OCI-LY7 (cell line): ENCODE results near the gene PPM1M. TPM values are rescaled to one million over a fixed set of nuclear protein-coding genes. Genes with fewer than 3 reads are reported as not detected.

Experiments
- BruUV-seq: library from RNA; stranded (reverse); fragments of 400-500 nt; replicated peaks from 2 replicates; lab custom pipeline; 2021; lab: Mats Ljungman, UMichigan
- CTCF ChIA-PET: fragments of 300-600 bp; sonication (Branson Sonifier 250); formaldehyde crosslinking; loops from one replicate; lab custom pipeline; 2022; ENCODE audit warnings: antibody characterized with exemption; ENCODE audit not compliant: unreplicated experiment; lab: Charles Lee
- POLR2A ChIA-PET: fragments of 300-600 bp; sonication (Branson Sonifier 250); formaldehyde crosslinking; loops from one replicate; lab custom pipeline; 2022; ENCODE audit warnings: antibody characterized with exemption; lab: Charles Lee
- DNase-seq: peaks from one replicate; pipeline ENCODE4 v3.0.0-alpha.2; 2015; ENCODE audit warnings: low spot score
- H2AFZ ChIP-seq: fragments of 200-600 bp; sonication (generic), shearing (Covaris generic); 2 replicates; pipeline ENCODE4 v1.6.1; 2014; ENCODE audit warnings: mild to moderate bottlenecking, antibody characterized with exemption, low read length, moderate library complexity
- H3K27ac ChIP-seq: fragments of 200-600 bp; sonication (generic); 2 replicates; pipeline ENCODE4 v1.5.1; 2014; ENCODE audit warnings: mixed run types, low read depth, mild to moderate bottlenecking, moderate library complexity, low read length, inconsistent platforms; ENCODE audit not compliant: poor library complexity, severe bottlenecking
- H3K36me3 ChIP-seq: fragments of 200-600 bp; sonication (generic); 2 replicates; pipeline ENCODE4 v1.6.1; 2014; ENCODE audit warnings: mild to moderate bottlenecking, antibody characterized with exemption, low read length, moderate library complexity, mixed read lengths; ENCODE audit not compliant: insufficient read depth
- H3K4me1 ChIP-seq: fragments of 200-600 bp; sonication (generic); 2 replicates; pipeline ENCODE4 v1.5.1; 2014; ENCODE audit warnings: mild to moderate bottlenecking, low read length; ENCODE audit not compliant: insufficient read depth, poor library complexity, severe bottlenecking
- H3K4me2 ChIP-seq: fragments of 200-600 bp; sonication (generic); 2 replicates; pipeline ENCODE4 v1.6.1; 2014; ENCODE audit warnings: mild to moderate bottlenecking, low read length
- H3K4me3 ChIP-seq: fragments of 200-600 bp; sonication (generic); 2 replicates; pipeline ENCODE4 v1.5.1; 2014; ENCODE audit warnings: mild to moderate bottlenecking, low read depth, low read length; ENCODE audit not compliant: poor library complexity, severe bottlenecking
- H3K79me2 ChIP-seq: fragments of 200-600 bp; sonication (generic); 2 replicates; pipeline ENCODE4 v1.6.1; 2016; ENCODE audit warnings: low read depth, mild to moderate bottlenecking, low read length, moderate library complexity, mixed read lengths; ENCODE audit not compliant: insufficient read depth
- H3K9me2 ChIP-seq: fragments of 200-600 bp; sonication (generic); 2 replicates; pipeline ENCODE4 v1.6.1; 2016; ENCODE audit warnings: mild to moderate bottlenecking, low read length, mixed read lengths; ENCODE audit not compliant: insufficient read depth
- H3K9me3 ChIP-seq: fragments of 200-600 bp; sonication (generic); 2 replicates; pipeline ENCODE4 v1.6.1; 2014; ENCODE audit warnings: mild to moderate bottlenecking, mixed run types, low read length, mixed read lengths
- H4K20me1 ChIP-seq: fragments of 200-600 bp; sonication (generic); 2 replicates; pipeline ENCODE4 v1.6.1; 2014; ENCODE audit warnings: mild to moderate bottlenecking, antibody characterized with exemption, low read length, moderate library complexity, mixed read lengths; ENCODE audit not compliant: insufficient read depth
- CTCF ChIP-seq: fragments of 200-600 bp; sonication (generic); conservative IDR thresholded peaks from 2 replicates; pipeline ENCODE4 v1.5.1; 2014; ENCODE audit warnings: mild to moderate bottlenecking, antibody characterized with exemption, low read length, moderate library complexity, mixed read lengths
- EZH2phosphoT487 ChIP-seq: fragments of 200-600 bp; sonication (generic); IDR thresholded peaks from 2 replicates; pipeline ENCODE4 v1.6.1; 2018; ENCODE audit warnings: low read depth, borderline replicate concordance, mild to moderate bottlenecking, mixed run types, antibody characterized with exemption, low read length, moderate library complexity, mixed read lengths
- intact Hi-C: fragments of 100-400 bp; cut with micrococcal nuclease; formaldehyde crosslinking; loops from one replicate; pipeline ENCODE4 v1.10.0; 2022; ENCODE audit not compliant: unreplicated experiment
- total RNA-seq, 2 experiments: library from RNA; depleted of rRNA in 1 of 2; stranded (reverse); fragments of >200 nt in 1 of 2; shearing (Covaris generic) in 1 of 2; gene quantifications; 2 replicates each; pipeline ENCODE4 v1.2.3, GENCODE V29; 2014 to 2022

The PPM1M gene
- total RNA-seq, 2 experiments from 2014 or later: 4.4 to 15.6 TPM

- TF ChIP-seq EZH2phosphoT487 (no peak), CTCF (no peak)
- no TSS peak for BruUV-seq
- Histone ChIP-seq H3K27ac (no peak overlapping the region), H3K9me3 (no peaks in the 10 kb centered on the region), H2AFZ (no peak overlapping the region), H3K9me2 (no peaks in the 10 kb centered on the region), H3K36me3 (peaks cover 99% of the 10 kb centered on the region), H3K4me3 (no peak overlapping the region), H3K4me2 (no peak overlapping the region), H4K20me1 (no peaks in the 10 kb centered on the region), H3K4me1 (peaks cover 6% of the 10 kb centered on the region), H3K79me2 (peaks cover 16% of the 10 kb centered on the region; the same call in 1 of the 2 replicates)
- intact Hi-C loops: no loop called here
- ChIA-PET CTCF (no interaction called here), POLR2A (interaction anchor here (1.3 kb wide), 1 partner anchor 12 kb away, joined by 4 read pairs; no protein-coding TSS in a partner anchor)
- no peak for DNase-seq
Observed at GRCh38 chr3:52259035-52259434, 13.5 kb downstream of the PPM1M start.

- no peak overlapping the region for H3K4me2 ChIP-seq
- no peak overlapping the region for H3K27ac ChIP-seq
Observed at GRCh38 chr3:52259448-52259847, 13.9 kb downstream of the PPM1M start.

More at GRCh38 chr3:52259448-52259847, 13.9 kb downstream of the PPM1M start:
- peaks cover 16% of the 10 kb centered on the region; the same call in 1 of the 2 replicates for H3K79me2 ChIP-seq
- BruUV-seq: no TSS peak
- no peak overlapping the region for H3K4me3 ChIP-seq
- H3K36me3 ChIP-seq: peaks cover 99% of the 10 kb centered on the region
- no peaks in the 10 kb centered on the region for H4K20me1 ChIP-seq
- no peak for TF ChIP-seq CTCF
- no peak for TF ChIP-seq EZH2phosphoT487
- intact Hi-C loops: no loop called here
- H3K9me2 ChIP-seq: no peaks in the 10 kb centered on the region
- peaks cover 2% of the 10 kb centered on the region for H3K4me1 ChIP-seq
- no peaks in the 10 kb centered on the region for H3K9me3 ChIP-seq
- no peak overlapping the region for H2AFZ ChIP-seq
- no peak for DNase-seq
- ChIA-PET POLR2A (interaction anchor here (1.3 to 1.5 kb wide), 2 partner anchors 12 to 18 kb away, joined by 4 read pairs; no protein-coding TSS in a partner anchor), CTCF (no interaction called here)
